GM23338 (cell line): ENCODE measurements around the gene GUCA2B. TPM values are rescaled to one million over a fixed set of nuclear protein-coding genes. Genes with fewer than 3 reads are reported as not detected.

Experiments used
- ATAC-seq: fragments of 200-7000 bp; cut with Tn5 transposase; 3 replicates; pipeline ENCODE4 v1.9.1; 2020
- DNase-seq: peaks from one replicate; pipeline ENCODE4 v3.0.0-alpha.2; 2015; ENCODE audit warnings: low spot score
- H2AFZ ChIP-seq: fragments of 200-600 bp; sonication (generic); 2 replicates; pipeline ENCODE4 v1.8.0; 2016; ENCODE audit warnings: antibody characterized with exemption, mild to moderate bottlenecking, moderate library complexity
- H3F3A ChIP-seq: fragments of 200-600 bp; sonication (generic); replicated peaks from 2 replicates; pipeline ENCODE4 v1.8.0; 2017; ENCODE audit warnings: antibody characterized with exemption, mixed run types, low read depth
- H3K27ac ChIP-seq: fragments of 200-600 bp; sonication (generic); 2 replicates; pipeline ENCODE4 v1.6.1; 2016; ENCODE audit warnings: low read depth
- H3K27me3 ChIP-seq: fragments of 200-600 bp; sonication (generic); 2 replicates; pipeline ENCODE4 v1.8.0; 2016; ENCODE audit warnings: mild to moderate bottlenecking, mixed run types, moderate library complexity; ENCODE audit not compliant: insufficient read depth
- H3K36me3 ChIP-seq: fragments of 200-600 bp; sonication (generic); 2 replicates; pipeline ENCODE4 v1.8.0; 2016; ENCODE audit warnings: mild to moderate bottlenecking; ENCODE audit not compliant: insufficient read depth
- H3K4me1 ChIP-seq: fragments of 200-600 bp; sonication (generic); 2 replicates; pipeline ENCODE4 v1.8.0; 2016; ENCODE audit warnings: mild to moderate bottlenecking, moderate library complexity; ENCODE audit not compliant: insufficient read depth
- H3K4me2 ChIP-seq: fragments of 200-600 bp; sonication (generic); 2 replicates; pipeline ENCODE4 v1.7.1; 2017; ENCODE audit warnings: mixed run types
- H3K4me3 ChIP-seq: fragments of 200-600 bp; sonication (generic); 2 replicates; pipeline ENCODE4 v1.6.1; 2016; ENCODE audit warnings: mixed run types
- H3K79me2 ChIP-seq: fragments of 200-600 bp; sonication (generic); replicated peaks from 2 replicates; pipeline ENCODE4 v1.8.0; 2017; ENCODE audit warnings: mild to moderate bottlenecking; ENCODE audit not compliant: insufficient read depth
- H3K9me2 ChIP-seq: fragments of 200-600 bp; sonication (generic); 2 replicates; pipeline ENCODE4 v1.8.0; 2017; ENCODE audit not compliant: insufficient read depth
- H4K20me1 ChIP-seq: fragments of 200-600 bp; sonication (generic); replicated peaks from 2 replicates; pipeline ENCODE4 v1.8.0; 2017; ENCODE audit warnings: mild to moderate bottlenecking; ENCODE audit not compliant: insufficient read depth
- H3K27ac Mint-ChIP-seq: 2 replicates; pipeline ENCODE4 v1.8.0; 2020; ENCODE audit warnings: inconsistent platforms, mild to moderate bottlenecking, moderate library complexity, mixed read lengths
- H3K27me3 Mint-ChIP-seq: 3 replicates; pipeline ENCODE4 v1.8.0; 2022; ENCODE audit warnings: low read depth, mild to moderate bottlenecking, moderate library complexity, mixed read lengths, inconsistent platforms; ENCODE audit not compliant: insufficient read depth, poor library complexity
- H3K36me3 Mint-ChIP-seq: 3 replicates; pipeline ENCODE4 v1.8.0; 2021; ENCODE audit warnings: low read depth, mild to moderate bottlenecking, inconsistent platforms, moderate library complexity, mixed read lengths
- H3K4me1 Mint-ChIP-seq: 3 replicates; pipeline ENCODE4 v1.8.0; 2020; ENCODE audit warnings: mild to moderate bottlenecking, inconsistent platforms, mixed read lengths
- H3K4me3 Mint-ChIP-seq: 3 replicates; pipeline ENCODE4 v1.8.0; 2021; ENCODE audit warnings: moderate library complexity, mild to moderate bottlenecking, inconsistent platforms, mixed read lengths
- H3K9me3 Mint-ChIP-seq: 3 replicates; pipeline ENCODE4 v1.8.0; 2020; ENCODE audit warnings: moderate library complexity, mild to moderate bottlenecking, inconsistent platforms, mixed read lengths
- CREB1 ChIP-seq: fragments of 250-450 bp; sonication (Bioruptor Pico); IDR thresholded peaks from 2 replicates; pipeline ENCODE4 v1.5.0; 2020; ENCODE audit warnings: low read depth, mild to moderate bottlenecking, moderate library complexity
- ETS1 ChIP-seq: IDR thresholded peaks from 2 replicates; pipeline ENCODE4 v1.6.1; 2016; ENCODE audit warnings: antibody characterized with exemption
- EZH2 ChIP-seq: fragments of 200-600 bp; sonication (generic); IDR thresholded peaks from one replicate; pipeline ENCODE4 v1.8.0; 2017; ENCODE audit warnings: antibody characterized with exemption, mild to moderate bottlenecking, low read depth; ENCODE audit not compliant: unreplicated experiment
- EZH2phosphoT487 ChIP-seq: fragments of 200-600 bp; sonication (generic); IDR thresholded peaks from one replicate; pipeline ENCODE4 v1.8.1; 2018; ENCODE audit warnings: antibody characterized with exemption; ENCODE audit not compliant: unreplicated experiment
- JUNB ChIP-seq: IDR thresholded peaks from one replicate; pipeline ENCODE4 v1.6.1; 2016; ENCODE audit warnings: antibody characterized with exemption; ENCODE audit not compliant: unreplicated experiment
- REST ChIP-seq: IDR thresholded peaks from one replicate; pipeline ENCODE4 v1.6.1; 2018; ENCODE audit warnings: antibody characterized with exemption; ENCODE audit not compliant: unreplicated experiment
- STAT1 ChIP-seq: IDR thresholded peaks from one replicate; pipeline ENCODE4 v1.6.1; 2016; ENCODE audit warnings: antibody characterized with exemption; ENCODE audit not compliant: unreplicated experiment
- ZNF114 ChIP-seq: fragments of 250-450 bp; sonication (Bioruptor Pico); IDR thresholded peaks from 2 replicates; pipeline ENCODE4 v1.5.0; 2020; ENCODE audit warnings: mild to moderate bottlenecking, moderate library complexity
- ZNF331 ChIP-seq: fragments of 250-450 bp; sonication (Bioruptor Pico); IDR thresholded peaks from 2 replicates; pipeline ENCODE4 v1.5.0; 2020; ENCODE audit warnings: low read depth, mild to moderate bottlenecking, moderate library complexity
- ZNF462 ChIP-seq: fragments of 250-450 bp; sonication (Bioruptor Pico); IDR thresholded peaks from 2 replicates; pipeline ENCODE4 v1.5.0; 2020; ENCODE audit warnings: mild to moderate bottlenecking, moderate library complexity
- polyA plus RNA-seq: library from polyadenylated mRNA; unstranded; fragments of >200 nt; fragmentation: Nextera tagmentation; extraction: Ambion mirVana; gene quantifications from 2 replicates; pipeline ENCODE4 v1.2.1, GENCODE V29; 2016
- total RNA-seq: library from RNA; depleted of rRNA; stranded (reverse); fragments of >200 nt; shearing (Covaris generic); gene quantifications from 2 replicates; pipeline ENCODE4 v1.2.3, GENCODE V29; 2014

GUCA2B gene
- total and polyA plus RNA-seq, 2 experiments from 2014 or later = not detected

GRCh38 chr1:42175314-42176054 lies 22.3 kb downstream of the GUCA2B start:
- no peak for DNase-seq
- H3K36me3 Mint-ChIP-seq = no peaks in the 10 kb centered on the region; the same call in 2 of the 3 replicates
- Histone ChIP-seq H3K4me3 (no peak overlapping the region), H3K9me2 (no peaks in the 10 kb centered on the region), H3K79me2 (no peaks in the 10 kb centered on the region), H3K4me1 (no peaks in the 10 kb centered on the region), H4K20me1 (no peaks in the 10 kb centered on the region), H3K4me2 (no peak overlapping the region), H3F3A (no peaks in the 10 kb centered on the region), H3K36me3 (no peaks in the 10 kb centered on the region), H3K27ac (no peak overlapping the region), H3K27me3 (no peaks in the 10 kb centered on the region), H2AFZ (no peak overlapping the region)
- H3K27me3 Mint-ChIP-seq = peaks cover 11% of the 10 kb centered on the region
- H3K4me1 Mint-ChIP-seq = peaks cover 10% of the 10 kb centered on the region
- H3K4me3 Mint-ChIP-seq = no peak overlapping the region
- H3K9me3 Mint-ChIP-seq = no peaks in the 10 kb centered on the region; the same call in 2 of the 3 replicates
- H3K27ac Mint-ChIP-seq = no peak overlapping the region
- no peak for ATAC-seq
- no peak for TF ChIP-seq ZNF331 (CRISPR knock-in tag)
- no peak for TF ChIP-seq CREB1 (CRISPR knock-in tag)
- TF ChIP-seq ZNF462 = no peak
- no peak for TF ChIP-seq JUNB
- no peak for TF ChIP-seq ZNF114 (CRISPR knock-in tag)
- TF ChIP-seq REST = no peak
- no peak for TF ChIP-seq EZH2phosphoT487
- TF ChIP-seq ETS1 = no peak
- no peak for TF ChIP-seq STAT1
- no peak for TF ChIP-seq EZH2
